KOPT-K1 (cell line): Measurements from ENCODE around the gene NIPAL4.
"Not testable (repeated sequence)": the region's sequence is repeated elsewhere in the genome, so short reads cannot be mapped to it uniquely, and the experiment has no call there.

Experiments used
- H3K27ac ChIP-seq: fragments of 200-600 bp; sonication (generic); 2 replicates; pipeline ENCODE4 v1.5.1; 2016; ENCODE audit warnings: antibody characterized with exemption, mild to moderate bottlenecking, low read depth, low read length; ENCODE audit not compliant: poor library complexity, severe bottlenecking
- H3K36me3 ChIP-seq: fragments of 200-600 bp; sonication (generic); 2 replicates; pipeline ENCODE4 v1.5.1; 2017; ENCODE audit warnings: antibody characterized with exemption, mild to moderate bottlenecking, low read length, moderate library complexity; ENCODE audit not compliant: insufficient read depth
- H3K9me3 ChIP-seq: fragments of 200-600 bp; sonication (generic); 2 replicates; pipeline ENCODE4 v1.5.1; 2017; ENCODE audit warnings: antibody characterized with exemption, low read length, mild to moderate bottlenecking; ENCODE audit not compliant: insufficient read depth, poor library complexity, severe bottlenecking

Gene NIPAL4

GRCh38 chr5:157459715-157460599 lies at the start of gene NIPAL4:
TSS of gene NIPAL4 (plus strand) at chr5:157460213. CDS start at chr5:157460321, 108 bp downstream.
- Histone ChIP-seq H3K36me3 (no peaks in the 10 kb centered on the region), H3K27ac (no peak within 1 kb of the TSS), H3K9me3 (no peaks in the 10 kb centered on the region)

GRCh38 chr5:157415838-157416237 lies 44.2 kb upstream of the NIPAL4 start:
- Histone ChIP-seq H3K27ac (no peak overlapping the region), H3K9me3 (peaks cover 3% of the 10 kb centered on the region), H3K36me3 (no peaks in the 10 kb centered on the region)

GRCh38 chr5:157419521-157419920 lies 40.5 kb upstream of the NIPAL4 start:
- H3K9me3 ChIP-seq, H3K27ac ChIP-seq, H3K36me3 ChIP-seq: not testable (repeated sequence)

DNA sequence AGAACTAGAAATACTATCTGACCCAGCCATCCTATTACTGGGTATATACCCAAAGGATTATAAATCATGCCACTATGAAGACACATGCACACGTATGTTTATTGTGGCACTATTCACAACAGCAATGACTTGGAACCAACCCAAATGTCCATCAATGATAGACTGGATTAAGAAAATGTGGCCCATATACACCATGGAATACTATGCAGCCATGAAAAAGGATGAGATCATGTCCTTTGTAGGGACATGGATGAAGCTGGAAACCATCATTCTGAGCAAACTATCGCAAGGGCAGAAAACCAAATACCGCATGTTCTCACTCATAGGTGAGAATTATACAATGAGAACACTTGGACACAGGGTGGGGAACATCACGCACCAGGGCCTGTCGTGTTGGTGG lies 30.1 kb upstream of the NIPAL4 start:
- not testable (repeated sequence) for H3K9me3 ChIP-seq, H3K27ac ChIP-seq, H3K36me3 ChIP-seq

DNA sequence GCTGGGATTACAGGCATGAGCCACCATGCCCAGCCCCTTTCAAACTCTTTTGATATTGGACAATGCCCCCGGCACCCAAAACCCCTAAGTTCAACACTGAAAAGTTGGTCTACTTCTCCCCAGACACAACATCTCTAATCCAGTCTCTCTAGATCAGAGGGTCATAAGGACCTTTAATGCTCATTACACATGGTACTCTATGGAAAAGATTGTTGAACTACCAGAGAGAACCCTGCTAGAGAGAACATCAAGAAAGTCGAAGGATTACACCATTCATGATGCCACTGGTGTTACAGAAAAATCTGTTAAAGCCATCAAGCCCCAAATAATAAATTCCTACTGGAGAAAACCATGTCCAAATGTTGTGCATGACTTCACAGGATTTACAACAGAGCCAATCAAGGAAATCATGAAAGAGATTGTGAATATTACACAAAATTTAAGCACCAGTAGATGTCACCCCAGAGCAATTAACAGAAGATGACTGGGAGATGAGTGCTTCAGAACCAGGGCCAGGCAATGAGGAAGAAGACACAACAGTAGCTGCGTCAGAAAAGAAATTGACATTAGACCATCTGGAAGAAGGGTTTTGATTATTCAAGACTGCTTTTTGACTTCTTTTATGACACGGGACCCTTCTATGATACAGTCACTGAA lies 28.3 kb upstream of the NIPAL4 start:
- Histone ChIP-seq H3K9me3 (peaks cover 3% of the 10 kb centered on the region), H3K27ac (no peak overlapping the region), H3K36me3 (no peaks in the 10 kb centered on the region)

DNA sequence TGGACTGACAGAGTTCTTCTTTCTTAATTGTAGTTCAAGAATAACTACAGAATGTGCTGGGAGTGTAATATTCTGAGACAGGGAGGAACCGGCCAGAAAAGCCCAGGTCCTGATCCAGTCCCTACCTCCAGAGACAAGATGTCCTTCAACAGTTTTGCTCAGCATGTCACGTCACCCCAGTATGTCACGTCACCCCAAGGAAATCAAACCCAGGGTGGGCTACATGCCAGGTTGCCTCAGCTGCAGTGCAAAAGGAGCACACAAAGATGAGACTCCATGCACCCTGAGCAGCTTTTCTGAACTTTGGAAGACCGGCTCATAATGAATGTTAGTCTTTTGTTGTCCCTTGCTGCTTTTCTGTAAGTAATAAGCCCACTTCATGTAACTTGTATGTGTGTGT lies 25.9 kb upstream of the NIPAL4 start:
- no peaks in the 10 kb centered on the region for H3K36me3 ChIP-seq
- H3K9me3 ChIP-seq = peaks cover 3% of the 10 kb centered on the region
- H3K27ac ChIP-seq = no peak overlapping the region

DNA sequence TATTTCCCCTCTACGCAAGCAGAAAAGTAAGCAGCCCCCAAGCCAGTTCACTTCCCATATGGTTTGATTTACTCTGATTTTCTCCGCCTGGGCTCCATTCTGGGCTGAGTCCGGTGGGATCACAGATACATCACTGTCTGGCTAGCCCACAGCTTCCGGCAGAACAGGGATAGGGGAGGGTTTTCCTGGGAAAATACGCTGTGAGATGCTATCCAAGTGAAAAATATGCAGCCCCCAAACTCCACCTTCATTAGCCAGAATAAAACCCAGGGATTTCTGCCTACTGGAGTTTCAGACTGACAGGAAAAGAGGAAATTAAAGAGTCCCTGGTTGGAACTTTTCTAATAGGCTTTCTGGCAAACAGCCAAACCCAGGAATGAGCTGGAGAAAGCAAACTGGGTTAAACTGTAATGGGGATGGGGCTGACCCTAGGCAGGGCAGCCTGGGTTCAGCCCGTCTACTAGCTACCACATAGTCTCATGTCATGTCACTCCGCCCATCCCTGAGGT lies 16.9 kb upstream of the NIPAL4 start:
- Histone ChIP-seq H3K9me3 (no peaks in the 10 kb centered on the region), H3K27ac (no peak overlapping the region), H3K36me3 (no peaks in the 10 kb centered on the region)

DNA sequence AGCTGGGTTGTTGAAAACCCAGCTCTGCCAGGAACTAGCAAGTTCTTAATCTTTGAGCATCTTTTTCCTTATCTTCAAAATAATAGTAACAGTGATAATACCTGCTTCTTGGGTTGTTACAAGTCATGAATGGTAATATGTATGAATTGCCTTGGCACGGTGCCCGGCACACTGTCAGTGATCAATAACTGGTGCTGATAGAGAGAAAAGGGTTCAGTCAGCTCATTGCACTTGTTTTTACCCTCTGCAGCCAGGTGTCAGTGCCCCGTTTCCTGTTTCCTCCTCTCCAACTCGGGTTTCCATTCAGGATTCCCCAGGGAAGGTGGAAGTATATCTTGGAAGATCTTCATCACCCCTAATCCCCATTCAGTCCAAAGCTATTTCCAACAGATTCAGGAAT lies 15.8 kb upstream of the NIPAL4 start:
- Histone ChIP-seq H3K27ac (no peak overlapping the region), H3K36me3 (no peaks in the 10 kb centered on the region), H3K9me3 (no peaks in the 10 kb centered on the region)

DNA sequence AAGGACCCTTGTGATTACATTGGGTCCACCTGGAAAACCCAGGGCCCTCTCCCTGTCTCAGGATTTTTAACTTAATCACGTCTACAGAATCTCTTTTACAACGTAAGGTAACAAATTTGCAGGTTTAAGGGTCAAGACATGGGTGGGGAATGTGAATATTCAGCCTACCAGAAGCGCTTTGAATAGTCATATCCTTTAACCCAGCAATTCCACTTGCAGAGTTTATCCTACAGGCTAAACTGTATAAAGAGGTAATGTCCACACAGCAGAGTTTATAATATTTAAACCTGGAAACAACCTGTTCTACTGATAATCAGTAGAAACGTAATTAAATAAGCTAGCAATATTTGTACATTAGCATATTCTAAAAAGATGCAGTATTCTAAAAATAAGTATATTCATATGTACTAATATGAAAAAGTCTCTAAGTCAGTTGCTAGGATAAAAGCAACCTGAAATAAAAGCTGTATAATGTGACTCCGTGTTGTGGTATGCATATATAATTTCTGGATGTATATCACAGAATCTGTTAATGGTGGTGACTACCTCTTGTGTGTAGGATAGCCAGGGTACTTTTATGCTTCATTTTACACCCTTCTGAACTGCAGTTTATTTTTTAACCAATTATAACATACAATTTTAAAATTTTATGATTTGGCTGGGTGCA lies 14.1 kb upstream of the NIPAL4 start:
- Histone ChIP-seq H3K9me3 (no peaks in the 10 kb centered on the region), H3K36me3 (no peaks in the 10 kb centered on the region), H3K27ac (no peak overlapping the region)

DNA sequence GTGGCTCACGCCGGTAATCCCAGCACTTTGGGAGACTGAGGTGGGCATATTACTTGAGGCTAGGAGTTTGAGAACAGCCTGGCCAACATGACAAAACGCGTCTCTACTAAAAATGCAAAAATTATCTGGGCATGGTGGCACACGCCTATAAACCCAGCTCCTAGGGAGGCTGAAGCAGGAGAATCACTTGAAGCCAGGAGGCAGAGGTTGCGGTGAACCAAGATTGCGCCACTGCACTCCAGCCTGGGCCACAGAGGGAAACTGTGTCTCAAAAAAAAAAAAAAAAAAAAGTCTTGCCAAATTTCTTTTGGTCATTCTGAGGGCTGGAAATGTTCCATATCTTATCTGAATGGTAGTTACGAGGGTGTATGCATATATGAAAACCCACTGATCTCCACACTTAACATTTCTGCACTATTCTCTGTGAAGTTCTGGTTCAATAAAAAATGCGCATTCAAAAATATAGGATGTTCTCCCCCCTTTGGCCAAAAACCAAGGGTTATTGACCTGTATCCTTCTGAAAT lies 13.5 kb upstream of the NIPAL4 start:
- Histone ChIP-seq H3K9me3 (no peaks in the 10 kb centered on the region), H3K27ac (no peak overlapping the region), H3K36me3 (no peaks in the 10 kb centered on the region)

DNA sequence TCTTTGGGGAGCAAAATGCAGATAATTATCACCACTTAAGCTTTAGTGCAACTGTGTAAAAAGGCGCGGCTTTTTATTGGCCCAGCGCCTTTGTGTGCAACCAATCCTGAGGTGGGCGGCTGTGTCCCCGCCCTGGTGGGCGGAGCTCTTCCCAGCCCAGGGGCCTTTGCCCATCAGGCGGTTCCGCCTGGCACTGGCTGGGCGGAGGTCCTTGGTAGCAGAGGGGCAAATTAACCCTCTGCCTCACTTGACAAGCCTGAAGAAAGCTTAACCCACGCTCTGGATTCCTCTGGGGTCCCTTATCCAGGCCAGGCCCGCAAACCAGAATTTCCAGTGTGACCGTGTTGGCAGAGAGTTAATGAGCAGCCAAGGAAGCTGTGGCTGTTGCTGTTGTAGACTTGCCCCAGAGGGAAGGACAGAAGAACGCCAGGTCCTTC lies 12.8 kb upstream of the NIPAL4 start:
- no peaks in the 10 kb centered on the region for H3K9me3 ChIP-seq
- no peaks in the 10 kb centered on the region for H3K36me3 ChIP-seq
- H3K27ac ChIP-seq = no peak overlapping the region

DNA sequence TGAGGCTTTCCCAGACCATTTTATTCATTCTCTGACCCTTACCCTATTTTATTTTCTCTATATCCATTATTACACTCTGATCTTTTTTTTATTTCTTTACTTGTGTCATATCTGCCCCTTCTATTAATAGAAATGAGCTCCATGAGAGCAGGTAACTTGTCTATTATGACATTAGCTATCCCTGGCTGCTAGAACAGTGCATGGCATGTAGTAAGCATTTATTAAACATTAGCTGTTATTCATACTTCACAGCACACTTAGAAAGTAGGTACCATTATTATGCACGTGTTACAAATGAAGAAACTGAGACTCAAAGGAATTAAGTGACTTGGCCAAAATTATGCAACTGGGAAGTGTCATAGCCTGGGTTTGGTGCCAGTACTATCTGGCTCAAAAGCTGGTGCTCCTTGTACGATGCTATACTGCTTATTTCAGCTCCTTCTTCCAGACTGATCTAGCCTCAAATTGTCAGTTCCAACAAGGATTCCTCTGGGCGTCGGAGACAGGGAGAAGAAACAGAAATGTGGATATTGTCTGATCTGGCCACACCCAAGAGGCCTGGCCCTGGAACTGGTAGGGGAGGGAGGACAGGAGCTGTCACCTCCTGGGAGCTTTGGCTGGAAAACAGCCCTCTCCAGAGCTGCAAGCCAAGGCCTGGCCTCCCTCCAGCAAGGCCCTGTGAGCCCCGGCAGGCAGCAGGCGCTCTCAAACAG lies 10.8 kb upstream of the NIPAL4 start:
- H3K9me3 ChIP-seq = no peaks in the 10 kb centered on the region
- no peak overlapping the region for H3K27ac ChIP-seq
- H3K36me3 ChIP-seq = no peaks in the 10 kb centered on the region

GRCh38 chr5:157450024-157450423 lies 10.0 kb upstream of the NIPAL4 start:
- Histone ChIP-seq H3K9me3 (no peaks in the 10 kb centered on the region), H3K27ac (no peak overlapping the region), H3K36me3 (no peaks in the 10 kb centered on the region)

- no peaks in the 10 kb centered on the region for H3K9me3 ChIP-seq
- H3K27ac ChIP-seq = no peak overlapping the region
- H3K36me3 ChIP-seq = no peaks in the 10 kb centered on the region
Measured at GRCh38 chr5:157451806-157452205, 8.2 kb upstream of the NIPAL4 start.
